Subcutaneous abdominal adipose tissue (tissue), 5 donors: Measurements from ENCODE around the gene LIF.
"Not testable (repeated sequence)": the region's sequence is repeated elsewhere in the genome, so short reads cannot be mapped to it uniquely, and the experiment has no call there.

Source experiments
- H3K27ac ChIP-seq: one replicate; pipeline ENCODE4 v1.7.0; 2013; ENCODE audit warnings: low read depth, mild to moderate bottlenecking, inconsistent platforms, low read length, moderate library complexity
- H3K27me3 ChIP-seq, 5 donors: one replicate each; pipeline ENCODE4 v1.7.0; 2013; ENCODE audit warnings: low read length in 5 of 5, inconsistent platforms in 1 of 5; ENCODE audit not compliant: control insufficient read depth in 5 of 5, insufficient read depth in 4 of 5
- H3K36me3 ChIP-seq, 5 donors: one replicate each; pipeline ENCODE4 v1.7.0; 2013; ENCODE audit warnings: low read length in 5 of 5; ENCODE audit not compliant: control insufficient read depth in 5 of 5, insufficient read depth in 5 of 5
- H3K4me1 ChIP-seq, 5 donors: one replicate each; pipeline ENCODE4 v1.7.0; 2013; ENCODE audit warnings: low read length in 5 of 5, mild to moderate bottlenecking in 3 of 5, moderate library complexity in 1 of 5; ENCODE audit not compliant: control insufficient read depth in 5 of 5, insufficient read depth in 5 of 5
- H3K4me3 ChIP-seq, 5 donors: one replicate each; pipeline ENCODE4 v1.7.0; 2013; ENCODE audit warnings: low read length in 5 of 5, low read depth in 1 of 5
- H3K9ac ChIP-seq, 5 donors: one replicate each; pipeline ENCODE4 v1.7.0; 2013; ENCODE audit warnings: low read length in 5 of 5, mild to moderate bottlenecking in 4 of 5, moderate library complexity in 3 of 5
- H3K9me3 ChIP-seq, 5 donors: one replicate each; pipeline ENCODE4 v1.7.0; 2013; ENCODE audit warnings: low read length in 5 of 5; ENCODE audit not compliant: control insufficient read depth in 5 of 5
- donor health status: healthy.
- donor health status: healthy.
- donor health status: healthy.
- donor health status: healthy.
- donor health status: healthy.

The LIF gene

DNA sequence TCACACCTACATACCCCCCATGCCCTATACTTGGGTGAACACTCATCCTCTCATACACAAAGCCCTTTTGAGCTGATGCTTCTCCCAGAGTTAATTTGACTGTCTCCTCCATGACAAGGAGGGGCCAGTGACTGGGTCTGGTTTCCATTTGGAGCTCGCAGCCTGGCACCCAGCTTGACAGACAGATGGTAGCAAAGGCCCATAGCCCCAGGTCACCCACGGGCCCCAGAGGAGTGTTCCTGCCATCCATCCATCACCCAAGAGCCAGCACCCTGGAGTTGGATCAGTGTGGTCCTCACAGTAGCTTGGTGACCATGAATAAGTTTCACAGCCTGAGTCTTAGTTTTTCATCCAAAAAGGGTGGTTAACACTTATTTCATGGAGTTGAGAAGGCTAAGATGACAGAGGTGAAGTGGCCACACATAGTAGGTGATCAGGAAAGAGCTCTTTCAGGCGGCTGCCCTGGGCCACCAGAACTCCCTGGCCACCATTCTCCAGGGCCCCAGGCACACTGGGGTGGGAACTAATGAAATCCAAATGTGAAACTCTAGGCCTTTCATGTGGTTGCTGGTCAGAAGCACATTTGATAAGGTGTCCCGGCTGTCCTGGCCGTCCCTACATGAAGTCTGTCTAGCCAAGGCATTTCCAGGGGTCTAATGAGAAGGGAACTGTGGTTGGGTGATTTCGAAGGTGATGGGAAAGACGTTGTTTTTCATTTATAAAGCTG, 42.4 kb downstream of the LIF start:
- no peaks in the 10 kb centered on the region for H3K9me3 ChIP-seq
- H3K27me3 ChIP-seq: peaks cover 0 to 30% (median 11%) of the 10 kb centered on the region in 5 donors
- H3K27ac ChIP-seq: peak overlapping the region; percentile 62

DNA sequence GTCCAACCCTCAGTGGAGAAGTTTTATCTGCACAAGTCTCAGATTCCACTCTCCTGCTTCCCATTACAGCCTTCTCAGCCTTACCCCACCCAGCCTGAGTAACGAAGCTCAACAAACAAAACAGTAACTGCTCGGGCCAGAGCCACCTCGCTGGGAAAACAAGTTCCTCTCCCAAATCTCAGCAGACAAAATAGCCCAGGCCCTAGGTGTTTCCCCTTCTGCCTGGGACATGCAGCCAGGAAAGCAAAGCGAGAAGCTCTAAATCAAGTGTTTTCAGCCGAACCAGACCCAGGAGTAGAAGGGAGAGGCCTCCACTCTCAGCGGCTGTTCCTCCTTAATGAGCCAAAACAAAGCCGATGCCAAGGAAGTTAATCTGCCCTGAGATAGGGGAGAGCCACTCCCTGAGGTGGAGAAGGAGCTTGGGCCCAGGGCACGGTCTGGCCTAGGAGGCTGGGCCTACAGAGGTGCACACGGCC, 44.0 kb downstream of the LIF start:
- Histone ChIP-seq H3K4me3 (no peak overlapping the region), H3K36me3 (no peaks in the 10 kb centered on the region), H3K9ac (no peak overlapping the region), H3K27me3 (peaks cover 0 to 17% (median 10%) of the 10 kb centered on the region in 5 donors), H3K9me3 (no peaks in the 10 kb centered on the region), H3K27ac (no peak overlapping the region), H3K4me1 (peaks cover 16 to 31% (median 24%) of the 10 kb centered on the region in 5 donors)

More for the DNA sequence above, 42.4 kb downstream of the LIF start:
- Histone ChIP-seq H3K4me1 (peaks cover 16 to 39% (median 33%) of the 10 kb centered on the region in 5 donors), H3K9ac (peak overlapping the region in 2 of 5 donors; percentile 17 to 37), H3K4me3 (no peak overlapping the region), H3K36me3 (no peaks in the 10 kb centered on the region)

DNA sequence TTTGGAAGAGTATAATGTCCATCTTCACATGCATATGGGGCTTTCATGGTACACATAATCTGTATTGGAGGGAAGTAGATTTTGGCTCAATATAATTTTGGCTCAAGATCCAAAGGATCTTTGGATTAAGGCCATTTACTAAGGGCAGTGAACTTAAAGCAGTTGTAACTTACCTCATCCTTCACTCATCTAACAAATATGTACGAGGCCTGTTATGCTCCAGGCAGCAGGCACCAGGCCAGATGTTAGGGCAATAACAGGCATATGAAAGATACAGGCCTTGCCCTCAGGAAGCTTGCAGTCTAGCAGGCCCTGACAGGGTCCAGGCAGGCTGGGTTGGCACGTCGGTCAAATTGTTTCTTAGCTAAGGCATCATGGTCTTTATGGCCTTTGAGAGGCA, 44.6 kb downstream of the LIF start:
- peaks cover 16 to 31% (median 26%) of the 10 kb centered on the region in 5 donors for H3K4me1 ChIP-seq
- H3K27me3 ChIP-seq: peaks cover 0 to 13% (median 10%) of the 10 kb centered on the region in 5 donors
- H3K27ac ChIP-seq: no peak overlapping the region
- H3K9me3 ChIP-seq: no peaks in the 10 kb centered on the region
- H3K36me3 ChIP-seq: no peaks in the 10 kb centered on the region
- no peak overlapping the region for H3K4me3 ChIP-seq
- no peak overlapping the region for H3K9ac ChIP-seq

DNA sequence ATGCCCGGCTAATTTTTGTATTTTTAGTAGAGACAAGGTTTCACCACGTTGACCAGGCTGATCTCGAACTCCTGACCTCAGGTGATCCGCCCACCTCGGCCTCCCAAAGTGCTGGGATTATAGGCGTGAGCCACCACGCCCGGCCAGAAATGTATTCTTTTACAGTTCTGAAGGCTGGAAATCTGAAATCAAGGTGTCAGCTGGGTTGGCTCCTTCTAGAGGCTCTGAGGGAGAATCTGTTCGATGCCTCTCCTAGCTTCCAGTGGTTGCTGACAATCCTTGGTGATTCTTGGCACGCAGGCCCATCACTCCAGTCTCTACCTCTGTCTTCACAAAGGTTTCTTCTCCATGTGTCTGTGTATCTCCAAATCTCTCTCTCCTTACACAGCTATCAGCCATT, 45.7 kb downstream of the LIF start:
- not testable (repeated sequence) for H3K27ac ChIP-seq, H3K36me3 ChIP-seq, H3K4me3 ChIP-seq, H3K9ac ChIP-seq, H3K9me3 ChIP-seq
- H3K4me1 ChIP-seq: peaks cover 22 to 34% (median 31%) of the 10 kb centered on the region in 5 donors
- H3K27me3 ChIP-seq: peaks cover 0 to 11% (median 7%) of the 10 kb centered on the region in 5 donors

DNA sequence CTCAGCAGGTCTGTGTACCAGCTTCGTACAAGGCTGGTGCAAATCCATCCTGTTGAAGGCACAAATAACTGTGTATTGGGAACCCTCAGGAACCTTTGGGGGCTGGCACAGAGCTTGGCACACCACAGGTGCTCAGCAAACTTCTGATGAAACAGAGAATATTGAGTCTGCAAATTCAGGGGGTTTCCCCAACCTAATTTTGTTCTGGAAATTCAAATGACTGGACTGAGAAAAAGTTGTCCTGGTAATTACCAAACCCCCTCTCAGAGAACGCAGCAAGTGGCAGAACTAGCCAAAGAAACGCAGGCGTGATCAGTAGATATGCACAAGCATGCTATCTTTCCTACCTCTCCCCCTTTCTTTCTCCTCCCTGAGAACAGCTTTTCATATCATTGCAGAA, 47.6 kb downstream of the LIF start:
- H3K27me3 ChIP-seq: peaks cover 0 to 10% (median 4%) of the 10 kb centered on the region in 5 donors
- H3K9ac ChIP-seq: no peak overlapping the region
- no peaks in the 10 kb centered on the region for H3K9me3 ChIP-seq
- H3K36me3 ChIP-seq: no peaks in the 10 kb centered on the region
- H3K4me3 ChIP-seq: no peak overlapping the region
- H3K4me1 ChIP-seq: peaks cover 11 to 22% (median 19%) of the 10 kb centered on the region in 5 donors
- no peak overlapping the region for H3K27ac ChIP-seq

DNA sequence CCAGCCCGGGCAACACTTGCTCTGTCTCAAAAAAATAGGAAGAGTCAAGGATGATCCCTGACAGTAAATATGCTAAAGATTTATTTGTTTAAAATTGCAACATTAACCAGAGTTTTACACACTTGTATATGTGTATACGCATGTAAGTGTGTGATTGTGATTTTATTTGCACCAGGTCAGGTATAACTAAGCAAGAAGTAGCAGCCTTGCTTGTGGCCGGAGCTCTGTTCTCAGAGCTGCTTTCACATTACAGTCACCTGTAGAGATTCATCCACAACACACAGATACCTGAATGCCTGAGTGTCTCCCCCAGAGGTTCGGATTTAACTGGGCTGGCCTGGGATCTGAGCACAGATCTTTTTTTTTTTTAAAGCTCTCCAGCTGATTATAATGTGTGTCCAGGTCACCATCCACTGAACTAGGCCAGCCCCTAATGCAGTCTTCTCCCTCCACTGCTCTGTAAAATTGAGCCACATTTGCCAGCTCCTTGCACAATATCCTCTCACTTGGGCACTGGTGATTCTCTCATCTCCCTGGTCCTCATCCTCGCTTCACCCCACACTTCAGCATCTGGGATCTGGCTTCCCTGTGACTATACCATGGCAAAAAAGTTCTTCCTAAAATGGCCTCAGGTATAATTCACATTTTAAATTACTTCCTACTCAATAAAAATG, 48.3 kb downstream of the LIF start:
- H3K9ac ChIP-seq: no peak overlapping the region
- H3K27ac ChIP-seq: no peak overlapping the region
- H3K27me3 ChIP-seq: peaks cover 0 to 5% (median 3%) of the 10 kb centered on the region in 5 donors
- no peak overlapping the region for H3K4me3 ChIP-seq
- no peaks in the 10 kb centered on the region for H3K9me3 ChIP-seq
- H3K4me1 ChIP-seq: peaks cover 11 to 22% (median 19%) of the 10 kb centered on the region in 5 donors
- no peaks in the 10 kb centered on the region for H3K36me3 ChIP-seq

DNA sequence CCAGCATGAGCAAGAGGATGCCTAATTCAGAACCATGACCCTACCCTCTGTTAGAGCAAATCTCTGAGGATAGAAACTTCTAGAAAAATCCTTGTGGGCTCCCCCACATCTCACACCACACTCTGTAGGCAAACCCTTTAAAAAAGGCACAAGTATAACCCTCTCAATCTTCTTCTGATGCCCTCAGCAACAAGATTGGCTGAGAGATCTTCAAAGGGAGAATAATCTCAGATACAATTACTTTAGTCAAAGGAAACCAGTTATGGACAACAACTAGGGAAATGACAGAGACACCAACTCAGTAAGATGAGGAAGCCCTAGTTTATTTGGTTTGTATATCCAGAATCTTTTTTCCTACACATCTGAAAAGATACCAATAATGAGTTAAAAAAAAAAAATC, 49.2 kb downstream of the LIF start:
- peaks cover 8 to 19% (median 17%) of the 10 kb centered on the region in 5 donors for H3K4me1 ChIP-seq
- H3K27ac ChIP-seq: peak overlapping the region; percentile 27
- no peak overlapping the region for H3K9ac ChIP-seq
- peaks cover 0 to 7% (median 2%) of the 10 kb centered on the region in 5 donors for H3K27me3 ChIP-seq
- no peak overlapping the region for H3K4me3 ChIP-seq
- no peaks in the 10 kb centered on the region for H3K36me3 ChIP-seq
- H3K9me3 ChIP-seq: no peaks in the 10 kb centered on the region

DNA sequence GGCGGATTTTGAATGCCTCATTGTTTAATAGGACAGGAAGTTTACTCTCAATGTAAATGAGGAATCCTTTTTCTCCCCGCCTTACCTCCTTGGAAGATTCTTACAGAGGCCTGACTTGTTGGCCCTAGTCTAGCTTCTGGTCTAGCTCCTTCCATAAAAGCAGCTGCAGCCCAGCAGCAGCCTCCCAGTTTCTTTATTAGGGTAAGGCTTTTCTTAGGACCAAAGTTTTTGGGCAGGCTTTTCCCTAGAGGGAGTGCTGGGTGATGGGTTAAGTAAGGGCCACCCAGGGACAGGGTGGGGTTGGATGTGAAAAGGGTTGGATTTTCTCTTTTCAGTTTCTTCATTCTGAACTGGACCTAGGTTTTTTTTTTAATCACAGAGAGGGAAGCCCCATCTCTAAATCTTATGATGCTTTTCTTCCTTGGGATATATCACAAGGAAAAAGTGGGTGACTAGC, 49.7 kb downstream of the LIF start:
- peaks cover 0 to 7% (median 2%) of the 10 kb centered on the region in 5 donors for H3K27me3 ChIP-seq
- H3K9ac ChIP-seq: no peak overlapping the region
- peaks cover 8 to 19% (median 17%) of the 10 kb centered on the region in 5 donors for H3K4me1 ChIP-seq
- H3K36me3 ChIP-seq: no peaks in the 10 kb centered on the region
- H3K9me3 ChIP-seq: no peaks in the 10 kb centered on the region
- no peak overlapping the region for H3K4me3 ChIP-seq
- H3K27ac ChIP-seq: peak overlapping the region; percentile 27

DNA sequence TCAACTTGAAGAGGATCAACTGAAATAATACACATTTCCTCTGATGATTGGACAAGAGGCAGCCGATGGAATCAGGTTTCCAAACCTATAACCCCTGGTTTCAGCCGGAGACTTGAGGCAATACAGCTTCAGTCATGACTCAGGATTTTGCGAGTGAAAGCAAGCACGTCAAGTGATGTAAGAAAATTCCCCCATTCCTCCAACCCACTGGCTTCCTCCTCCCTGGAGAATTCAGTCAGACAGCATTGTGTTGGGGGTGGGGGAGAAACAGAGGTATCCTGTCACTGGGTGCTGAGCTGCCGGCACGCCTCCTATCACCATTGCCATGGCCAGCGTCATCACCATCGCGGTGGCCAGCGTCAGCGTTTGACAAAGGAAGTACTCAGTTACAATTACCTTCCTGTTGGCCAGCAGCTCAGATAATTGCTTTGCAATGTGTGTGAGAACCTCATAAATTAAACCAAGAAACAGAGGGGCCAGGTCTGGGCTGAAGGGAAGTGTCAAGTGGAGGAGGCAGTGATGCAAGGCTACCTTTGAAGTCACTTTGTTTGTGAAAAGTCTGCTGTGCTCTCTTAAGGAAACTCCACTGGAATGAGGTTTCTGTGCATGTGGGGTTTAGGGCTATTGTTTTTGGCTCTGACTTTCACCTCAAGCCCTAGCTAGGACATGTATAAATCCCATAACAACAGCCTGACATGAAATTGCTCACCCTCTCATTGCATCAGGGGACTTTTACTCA, 50.2 kb downstream of the LIF start:
- Histone ChIP-seq H3K27ac (peak overlapping the region; percentile 27), H3K4me3 (peak overlapping the region in 4 of 5 donors; percentile 2 to 19 (median 12)), H3K4me1 (peaks cover 5 to 19% (median 14%) of the 10 kb centered on the region in 5 donors), H3K27me3 (peaks cover 0 to 7% (median 2%) of the 10 kb centered on the region in 5 donors), H3K9me3 (no peaks in the 10 kb centered on the region), H3K9ac (peak overlapping the region in 1 of 5 donors; percentile 26), H3K36me3 (no peaks in the 10 kb centered on the region)
